SU-DHL-6 (cell line): ENCODE results near the gene GATM.

Source experiments
- EZH2phosphoT487 ChIP-seq: fragments of 200-600 bp; sonication (generic), shearing (Covaris generic); conservative IDR thresholded peaks from 2 replicates; pipeline ENCODE4 v1.6.1; 2018; ENCODE audit warnings: mild to moderate bottlenecking, antibody characterized with exemption, low read length, moderate library complexity, mixed read lengths
- TF ChIP-seq, protein P1 (sequence below): fragments of 200-600 bp; sonication (generic); IDR thresholded peaks from one replicate; pipeline ENCODE4 v1.5.1; 2017; ENCODE audit warnings: antibody characterized with exemption, mild to moderate bottlenecking, low read length, moderate library complexity; ENCODE audit not compliant: insufficient read depth, poor library complexity, severe bottlenecking

GRCh38 chr15:45389351-45389750 lies 11.0 kb upstream of the GATM start:
- TF ChIP-seq, protein P1, sequence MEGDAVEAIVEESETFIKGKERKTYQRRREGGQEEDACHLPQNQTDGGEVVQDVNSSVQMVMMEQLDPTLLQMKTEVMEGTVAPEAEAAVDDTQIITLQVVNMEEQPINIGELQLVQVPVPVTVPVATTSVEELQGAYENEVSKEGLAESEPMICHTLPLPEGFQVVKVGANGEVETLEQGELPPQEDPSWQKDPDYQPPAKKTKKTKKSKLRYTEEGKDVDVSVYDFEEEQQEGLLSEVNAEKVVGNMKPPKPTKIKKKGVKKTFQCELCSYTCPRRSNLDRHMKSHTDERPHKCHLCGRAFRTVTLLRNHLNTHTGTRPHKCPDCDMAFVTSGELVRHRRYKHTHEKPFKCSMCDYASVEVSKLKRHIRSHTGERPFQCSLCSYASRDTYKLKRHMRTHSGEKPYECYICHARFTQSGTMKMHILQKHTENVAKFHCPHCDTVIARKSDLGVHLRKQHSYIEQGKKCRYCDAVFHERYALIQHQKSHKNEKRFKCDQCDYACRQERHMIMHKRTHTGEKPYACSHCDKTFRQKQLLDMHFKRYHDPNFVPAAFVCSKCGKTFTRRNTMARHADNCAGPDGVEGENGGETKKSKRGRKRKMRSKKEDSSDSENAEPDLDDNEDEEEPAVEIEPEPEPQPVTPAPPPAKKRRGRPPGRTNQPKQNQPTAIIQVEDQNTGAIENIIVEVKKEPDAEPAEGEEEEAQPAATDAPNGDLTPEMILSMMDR = no peak
- TF ChIP-seq EZH2phosphoT487 = no peak
